H1 (cell line): ENCODE results near the gene AMIGO2. TPM values are rescaled to one million over a fixed set of nuclear protein-coding genes. Genes with fewer than 3 reads are reported as not detected.

ENCODE experiments used
- CTCF ChIA-PET: fragments of 300-600 bp; sonication (Branson Sonifier 250); formaldehyde crosslinking; loops from one replicate; lab custom pipeline; 2021; ENCODE audit not compliant: partially characterized antibody; lab: Charles Lee
- POLR2A ChIA-PET: fragments of 300-600 bp; sonication (Branson Sonifier 250); formaldehyde crosslinking; loops from one replicate; lab custom pipeline; 2021; ENCODE audit warnings: inconsistent platforms; ENCODE audit not compliant: partially characterized antibody; lab: Charles Lee
- DNase-seq, 2 experiments: peaks; one replicate each; pipeline versions ENCODE4 v3.0.0 to v3.0.0-alpha.2; 2010 to 2022; ENCODE audit warnings: low spot score in 2 of 2, low read depth in 1 of 2, mixed read lengths in 1 of 2
- FAIRE-seq: peaks from 2 replicates; lab custom pipeline; 2011; peaks lifted over from hg19 to GRCh38; lab: Jason Lieb, UNC
- H2AFZ ChIP-seq: 2 replicates; pipeline ENCODE4 v1.8.1; 2012; ENCODE audit warnings: low read length, inconsistent platforms
- H2AK5ac ChIP-seq: 2 replicates; pipeline ENCODE4 v1.6.1; 2013; ENCODE audit warnings: low read depth, low read length
- H2BK120ac ChIP-seq: replicated peaks from 2 replicates; pipeline ENCODE3; 2013; ENCODE audit warnings: low read depth, low read length, inconsistent platforms
- H2BK12ac ChIP-seq: 2 replicates; pipeline ENCODE4 v1.6.1; 2013; ENCODE audit warnings: low read depth, low read length
- H2BK15ac ChIP-seq: 2 replicates; pipeline ENCODE4 v1.6.1; 2013; ENCODE audit warnings: low read length
- H2BK20ac ChIP-seq: 2 replicates; pipeline ENCODE4 v1.6.1; 2013; ENCODE audit warnings: low read length
- H2BK5ac ChIP-seq: 2 replicates; pipeline ENCODE4 v1.6.1; 2013; ENCODE audit warnings: low read depth, low read length
- H3K14ac ChIP-seq: 2 replicates; pipeline ENCODE4 v1.6.1; 2013; ENCODE audit warnings: inconsistent platforms; ENCODE audit not compliant: insufficient read length
- H3K18ac ChIP-seq: 2 replicates; pipeline ENCODE4 v1.6.1; 2013; ENCODE audit warnings: low read length; ENCODE audit errors: extremely low read depth
- H3K23ac ChIP-seq: 2 replicates; pipeline ENCODE4 v1.6.1; 2013; ENCODE audit warnings: inconsistent platforms; ENCODE audit not compliant: insufficient read length
- H3K23me2 ChIP-seq: 2 replicates; pipeline ENCODE4 v1.6.1; 2013; ENCODE audit warnings: low read depth, low read length
- H3K27ac ChIP-seq: 2 replicates; pipeline ENCODE4 v1.6.1; 2011; ENCODE audit warnings: low read depth, low read length, inconsistent platforms
- H3K27me3 ChIP-seq, 4 experiments: replicated peaks in 1 of 4; 1 replicate in 1 of 4; 2 replicates in 3 of 4; pipeline versions ENCODE4 v1.6.1 to v1.8.1; 2011 to 2013; ENCODE audit warnings: low read length in 3 of 4, mild to moderate bottlenecking in 3 of 4, inconsistent platforms in 2 of 4, mixed read lengths in 2 of 4, moderate library complexity in 1 of 4; ENCODE audit not compliant: control insufficient read depth in 3 of 4, insufficient read depth in 3 of 4; ENCODE audit errors: extremely low read depth in 1 of 4
- H3K36me3 ChIP-seq, 4 experiments: 2 replicates each; pipeline versions ENCODE4 v1.6.1 to v1.8.1; 2011 to 2013; ENCODE audit warnings: mild to moderate bottlenecking in 4 of 4, low read length in 3 of 4, moderate library complexity in 2 of 4, control low read depth in 1 of 4, inconsistent platforms in 1 of 4; ENCODE audit not compliant: insufficient read depth in 4 of 4, control insufficient read depth in 2 of 4
- H3K4ac ChIP-seq: replicated peaks from 2 replicates; pipeline ENCODE3; 2013; ENCODE audit warnings: low read length, low read depth, mixed read lengths, inconsistent platforms; ENCODE audit not compliant: insufficient read length
- H3K4me1 ChIP-seq, 4 experiments: replicated peaks in 1 of 4; 1 replicate in 1 of 4; 2 replicates in 3 of 4; pipeline versions ENCODE4 v1.6.1 to v1.8.1; 2011 to 2013; ENCODE audit warnings: low read length in 3 of 4, inconsistent platforms in 2 of 4, mixed read lengths in 1 of 4; ENCODE audit not compliant: insufficient read depth in 4 of 4, control insufficient read depth in 3 of 4
- H3K4me2 ChIP-seq, 2 experiments: 2 replicates each; pipeline versions ENCODE4 v1.6.1 to v1.8.1; 2011 to 2013; ENCODE audit warnings: low read depth in 2 of 2, low read length in 2 of 2, control low read depth in 1 of 2, inconsistent platforms in 1 of 2, mild to moderate bottlenecking in 1 of 2; ENCODE audit not compliant: insufficient read depth in 1 of 2
- H3K4me3 ChIP-seq, 4 experiments: fragments of 200-600, 300-600 bp in 1 of 4; sonication (generic), shearing (Covaris generic), sonication (Bioruptor Twin) in 1 of 4; 2 replicates each; pipeline versions ENCODE4 v1.5.1 to v1.8.1; 2011 to 2016; ENCODE audit warnings: low read length in 4 of 4, low read depth in 3 of 4, control low read depth in 2 of 4, inconsistent platforms in 2 of 4, mild to moderate bottlenecking in 2 of 4, mixed read lengths in 1 of 4, moderate library complexity in 1 of 4; ENCODE audit not compliant: insufficient read depth in 2 of 4; ENCODE audit errors: extremely low read depth in 1 of 4
- H3K56ac ChIP-seq: replicated peaks from 2 replicates; pipeline ENCODE3; 2013; ENCODE audit warnings: low read depth, mild to moderate bottlenecking, mixed read lengths, low read length, inconsistent platforms; ENCODE audit not compliant: insufficient read length
- H3K79me1 ChIP-seq: 2 replicates; pipeline ENCODE4 v1.6.1; 2013; ENCODE audit warnings: low read depth, low read length, control low read depth
- H3K79me2 ChIP-seq, 2 experiments: 2 replicates each; pipeline versions ENCODE4 v1.6.1 to v1.8.1; 2012 to 2013; ENCODE audit warnings: low read length in 2 of 2, mild to moderate bottlenecking in 2 of 2, inconsistent platforms in 1 of 2; ENCODE audit not compliant: insufficient read depth in 2 of 2, control insufficient read depth in 1 of 2
- H3K9ac ChIP-seq, 4 experiments: replicated peaks in 1 of 4; 1 replicate in 1 of 4; 2 replicates in 3 of 4; pipeline versions ENCODE4 v1.6.1 to v1.8.1; 2011 to 2013; ENCODE audit warnings: low read depth in 3 of 4, low read length in 3 of 4, control low read depth in 2 of 4, mild to moderate bottlenecking in 2 of 4, moderate library complexity in 2 of 4, inconsistent platforms in 1 of 4; ENCODE audit errors: extremely low read depth in 1 of 4
- H3K9me3 ChIP-seq, 2 experiments: 2 replicates each; pipeline versions ENCODE4 v1.6.1 to v1.8.1; 2012 to 2013; ENCODE audit warnings: mild to moderate bottlenecking in 2 of 2, moderate library complexity in 2 of 2, control low read depth in 1 of 2, inconsistent platforms in 1 of 2, low read depth in 1 of 2, low read length in 1 of 2, mixed read lengths in 1 of 2; ENCODE audit not compliant: insufficient read depth in 2 of 2
- H4K20me1 ChIP-seq, 2 experiments: replicated peaks in 1 of 2; 2 replicates each; pipeline versions ENCODE3 to v1.8.1; 2011 to 2013; ENCODE audit warnings: inconsistent platforms in 2 of 2, low read length in 2 of 2, mild to moderate bottlenecking in 1 of 2; ENCODE audit not compliant: insufficient read depth in 2 of 2, control insufficient read depth in 1 of 2
- H4K5ac ChIP-seq: 2 replicates; pipeline ENCODE4 v1.6.1; 2013; ENCODE audit warnings: low read length, low read depth, mixed read lengths, inconsistent platforms; ENCODE audit not compliant: insufficient read length
- H4K8ac ChIP-seq: 2 replicates; pipeline ENCODE4 v1.8.0; 2013; ENCODE audit warnings: mild to moderate bottlenecking, moderate library complexity, low read length, inconsistent platforms; ENCODE audit not compliant: insufficient read depth; ENCODE audit errors: extremely low read depth
- H4K91ac ChIP-seq: replicated peaks from 2 replicates; pipeline ENCODE3; 2013; ENCODE audit warnings: low read length, mixed read lengths, inconsistent platforms; ENCODE audit not compliant: insufficient read length
- CBX5 ChIP-seq: fragments of 300-800, 300-1000 bp; sonication (generic); IDR thresholded peaks from 2 replicates; pipeline ENCODE4 v1.7.1; 2016; ENCODE audit warnings: antibody characterized with exemption, low read length, low read depth
- CREB1 ChIP-seq: IDR thresholded peaks from 2 replicates; pipeline ENCODE4 v1.6.1; 2012; ENCODE audit warnings: inconsistent platforms
- GTF2F1 ChIP-seq: IDR thresholded peaks from 2 replicates; pipeline ENCODE4 v1.6.1; 2012; ENCODE audit warnings: low read depth, low read length, improper control_type of control experiment, borderline replicate concordance
- MAFK ChIP-seq: IDR thresholded peaks from 2 replicates; pipeline ENCODE4 v1.6.1; 2012; ENCODE audit warnings: low read depth, mild to moderate bottlenecking, improper control_type of control experiment, low read length
- POLR2A ChIP-seq, 2 experiments: IDR thresholded peaks; 1 replicate in 1 of 2; 2 replicates in 1 of 2; pipeline ENCODE4 v1.6.1; 2011; ENCODE audit warnings: low read depth in 2 of 2, low read length in 2 of 2, mild to moderate bottlenecking in 2 of 2; ENCODE audit errors: control extremely low read depth in 1 of 2
- SAP30 ChIP-seq: fragments of 300-600 bp; sonication (generic); IDR thresholded peaks from 2 replicates; pipeline ENCODE4 v1.7.1; 2012; ENCODE audit warnings: low read length, moderate library complexity, mild to moderate bottlenecking, inconsistent platforms; ENCODE audit not compliant: insufficient read depth, insufficient replicate concordance
- SRF ChIP-seq: IDR thresholded peaks from 2 replicates; pipeline ENCODE4 v1.6.1; 2011; ENCODE audit warnings: mild to moderate bottlenecking, low read depth, low read length, moderate library complexity
- WGBS, 2 experiments: shearing (Covaris generic) in 1 of 2; methylation state at CpG; one replicate each; pipeline versions ENCODE4 v1.1.6 to v1.1.7; 2013 to 2015; ENCODE audit warnings: low lambda C conversion rate in 2 of 2, mixed read lengths in 2 of 2, inconsistent platforms in 1 of 2, low coverage in 1 of 2, missing lambda C conversion rate in 1 of 2; ENCODE audit not compliant: insufficient replicate concordance in 2 of 2, insufficient coverage in 1 of 2, insufficient read length in 1 of 2; ENCODE audit errors: extremely low coverage in 1 of 2, missing lambda C conversion rate in 1 of 2; 5-methylcytosine and 5-hydroxymethylcytosine counted together
- polyA plus RNA-seq, 7 experiments: library from polyadenylated mRNA; depleted of rRNA in 3 of 7; stranded (reverse) in 5 of 7; unstranded in 2 of 7; fragments of >200 nt in 5 of 7; fragments of 200-250 nt in 2 of 7; gene quantifications; 1 replicate in 5 of 7; 2 replicates in 1 of 7; 4 replicates in 1 of 7; pipeline versions ENCODE4 v1.2.1 to v1.2.3, GENCODE V29; 2011 to 2013; ENCODE audit warnings: missing spikeins in 2 of 7, mixed read lengths in 2 of 7
- total RNA-seq: library from RNA; stranded (reverse); fragmentation: NEBNext Ultra II Directional; extraction: Animal tissue kit (Norgen Biotek cat#: 25700); gene quantifications from 2 replicates; pipeline ENCODE4 v1.2.1, GENCODE V29; 2021
- TF ChIP-seq, protein P1 (sequence below): IDR thresholded peaks from 2 replicates; pipeline ENCODE4 v1.6.1; 2012; ENCODE audit warnings: inconsistent platforms

Gene AMIGO2
- total and polyA plus RNA-seq, 2 of the 8 experiments (the other 6 are each of a cell fraction or from before 2014, with no cell fraction given) = 1.7 to 3.3 TPM

DNA sequence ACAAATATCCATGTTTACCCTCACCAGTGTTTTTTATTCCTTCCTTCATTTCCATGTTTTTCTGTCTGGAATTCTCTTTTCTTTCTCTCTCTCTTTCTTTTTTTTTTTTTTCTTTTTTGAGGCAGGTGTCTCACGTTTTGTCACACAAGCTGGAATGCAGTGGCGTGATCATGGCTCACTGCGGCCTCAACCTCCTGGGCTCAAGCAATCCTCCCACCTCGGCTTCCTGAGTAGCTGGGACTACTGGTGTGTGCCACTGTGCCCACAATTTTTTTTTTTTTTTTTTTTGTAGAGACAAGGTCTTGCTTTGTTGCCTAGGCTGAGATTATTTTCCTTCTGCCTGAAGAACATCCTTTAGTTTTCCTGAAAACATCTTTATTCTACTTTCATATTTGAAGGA lies 15.0 kb upstream of the AMIGO2 start:
- H2BK15ac ChIP-seq = no peak overlapping the region
- H2AK5ac ChIP-seq = no peak overlapping the region
- no peaks in the 10 kb centered on the region for H3K79me2 ChIP-seq
- no peak overlapping the region for H3K4me3 ChIP-seq
- no peak overlapping the region for H3K23ac ChIP-seq
- no peak overlapping the region for H4K91ac ChIP-seq
- no peak overlapping the region for H3K56ac ChIP-seq
- H2BK120ac ChIP-seq = no peak overlapping the region
- no peaks in the 10 kb centered on the region for H3K36me3 ChIP-seq
- CTCF ChIA-PET = interaction anchor here (0.7 to 1.2 kb wide), 5 partner anchors 11 to 438 kb away, joined by 3 to 4 read pairs (median 3); no protein-coding TSS in a partner anchor
- H3K4me1 ChIP-seq = peaks cover 0 to 2% (median 0%) of the 10 kb centered on the region in 4 experiments; a peak in 1 of 7 replicates
- no peak for DNase-seq
- no peak overlapping the region for H3K4ac ChIP-seq
- H3K23me2 ChIP-seq = no peaks in the 10 kb centered on the region
- no peak overlapping the region for H3K4me2 ChIP-seq
- POLR2A ChIA-PET = no interaction called here
- no peaks in the 10 kb centered on the region for H3K27me3 ChIP-seq
- no peak overlapping the region for H2BK20ac ChIP-seq
- H3K14ac ChIP-seq = no peak overlapping the region
- TF ChIP-seq MAFK (no peak), SRF (no peak), POLR2A (IDR thresholded peaks at IDR 0.05; ENCODE audit: control extremely low read depth in 1 of 2, low read depth in 2 of 2, low read length in 2 of 2) (no peak), CBX5 (no peak), SAP30 (no peak), GTF2F1 (no peak), CREB1 (no peak)
- TF ChIP-seq, protein P1, sequence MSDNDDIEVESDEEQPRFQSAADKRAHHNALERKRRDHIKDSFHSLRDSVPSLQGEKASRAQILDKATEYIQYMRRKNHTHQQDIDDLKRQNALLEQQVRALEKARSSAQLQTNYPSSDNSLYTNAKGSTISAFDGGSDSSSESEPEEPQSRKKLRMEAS = no peak
- TF ChIP-seq, all 59 proteins: peak for 0
- Histone ChIP-seq H3K27ac (no peak overlapping the region), H3K9ac (no peak overlapping the region), H3K18ac (no peak overlapping the region), H2BK12ac (no peak overlapping the region), H4K8ac (no peak overlapping the region), H3K79me1 (no peaks in the 10 kb centered on the region), H2BK5ac (no peak overlapping the region), H3K9me3 (no peaks in the 10 kb centered on the region), H4K20me1 (no peaks in the 10 kb centered on the region), H4K5ac (no peak overlapping the region), H2AFZ (no peak overlapping the region)
- no CpG with 5 or more reads among the region's 4 CpGs for WGBS, 2 experiments
- FAIRE-seq = no peak
